Endothelial cell of umbilical vein (primary cell): ENCODE measurements around the gene NFYA. TPM values are rescaled to one million over a fixed set of nuclear protein-coding genes. Genes with fewer than 3 reads are reported as not detected.

Experiments
- BruUV-seq: library from RNA; stranded (reverse); fragments of 400-500 nt; replicated peaks from 2 replicates; lab custom pipeline; 2021; lab: Mats Ljungman, UMichigan
- CTCF ChIA-PET: fragments of 300-600, 350-600 bp; sonication (Branson Sonifier 250); formaldehyde crosslinking; loops from one replicate; lab custom pipeline; 2021; ENCODE audit warnings: antibody characterized with exemption, inconsistent platforms; lab: Charles Lee
- POLR2A ChIA-PET: fragments of 300-600, 350-600 bp; sonication (Branson Sonifier 250); formaldehyde crosslinking; loops from one replicate; lab custom pipeline; 2021; ENCODE audit warnings: antibody characterized with exemption, inconsistent platforms; lab: Charles Lee
- DNase-seq: peaks from one replicate; pipeline ENCODE4 v3.0.0-alpha.2; 2011; ENCODE audit warnings: low read depth, low spot score
- FAIRE-seq: peaks from 2 replicates; lab custom pipeline; 2011; peaks lifted over from hg19 to GRCh38; lab: Jason Lieb, UNC
- H2AFZ ChIP-seq: 2 replicates; pipeline ENCODE4 v1.6.0; 2012; ENCODE audit warnings: low read depth, low read length, control low read depth, inconsistent platforms
- H3K27ac ChIP-seq: 2 replicates; pipeline ENCODE4 v1.5.1; 2011; ENCODE audit warnings: low read depth, mild to moderate bottlenecking, control low read depth, low read length, moderate library complexity; ENCODE audit not compliant: insufficient read depth
- H3K27me3 ChIP-seq, 2 experiments: 2 replicates each; pipeline versions ENCODE4 v1.6.0 to v1.6.1; 2011; ENCODE audit warnings: low read length in 2 of 2, mixed read lengths in 1 of 2; ENCODE audit not compliant: control insufficient read depth in 2 of 2, insufficient read depth in 2 of 2
- H3K36me3 ChIP-seq, 2 experiments: 2 replicates in 1 of 2; 3 replicates in 1 of 2; pipeline ENCODE4 v1.5.1; 2011; ENCODE audit warnings: low read length in 2 of 2, mild to moderate bottlenecking in 1 of 2, moderate library complexity in 1 of 2; ENCODE audit not compliant: control insufficient read depth in 2 of 2, insufficient read depth in 2 of 2; ENCODE audit errors: extremely low read depth in 1 of 2
- H3K4me1 ChIP-seq: 3 replicates; pipeline ENCODE4 v1.5.1; 2011; ENCODE audit warnings: mild to moderate bottlenecking, low read length; ENCODE audit not compliant: control insufficient read depth, insufficient read depth; ENCODE audit errors: extremely low read depth
- H3K4me2 ChIP-seq: 2 replicates; pipeline ENCODE4 v1.6.1; 2011; ENCODE audit warnings: low read length, control low read depth, mixed read lengths; ENCODE audit not compliant: insufficient read depth
- H3K4me3 ChIP-seq, 3 experiments: fragments of 200-600 bp in 1 of 3; sonication (generic), shearing (Covaris generic) in 1 of 3; replicated peaks in 1 of 3; 2 replicates each; pipeline ENCODE4 v1.5.1; 2011 to 2016; ENCODE audit warnings: control low read depth in 3 of 3, low read length in 3 of 3, mild to moderate bottlenecking in 2 of 3, inconsistent platforms in 1 of 3, low read depth in 1 of 3, moderate library complexity in 1 of 3; ENCODE audit not compliant: insufficient read depth in 1 of 3
- H3K79me2 ChIP-seq: 2 replicates; pipeline ENCODE4 v1.6.0; 2012; ENCODE audit warnings: low read length, inconsistent platforms; ENCODE audit not compliant: control insufficient read depth, insufficient read depth
- H3K9ac ChIP-seq: replicated peaks from 2 replicates; pipeline ENCODE3; 2011; ENCODE audit warnings: low read length, control low read depth; ENCODE audit not compliant: insufficient read depth; ENCODE audit errors: extremely low read depth
- H3K9me1 ChIP-seq: replicated peaks from 3 replicates; pipeline ENCODE4 v1.6.0; 2011; ENCODE audit warnings: mild to moderate bottlenecking, low read length; ENCODE audit not compliant: control insufficient read depth, insufficient read depth; ENCODE audit errors: extremely low read depth
- H3K9me3 ChIP-seq: replicated peaks from 2 replicates; pipeline ENCODE4 v1.5.1; 2012; ENCODE audit warnings: low read length, inconsistent platforms; ENCODE audit not compliant: control insufficient read depth, insufficient read depth
- H4K20me1 ChIP-seq: replicated peaks from 2 replicates; pipeline ENCODE3; 2011; ENCODE audit warnings: mild to moderate bottlenecking, low read length; ENCODE audit not compliant: control insufficient read depth, insufficient read depth; ENCODE audit errors: extremely low read depth
- CTCF ChIP-seq, 2 donors: IDR thresholded peaks; 1 replicate in 1 of 2; 2 replicates in 1 of 2; pipeline ENCODE4 v1.5.1; 2011; ENCODE audit warnings: low read length in 2 of 2, mild to moderate bottlenecking in 2 of 2, moderate library complexity in 2 of 2, control low read depth in 1 of 2, inconsistent platforms in 1 of 2, low read depth in 1 of 2; ENCODE audit not compliant: insufficient read depth in 1 of 2; ENCODE audit errors: extremely low read depth in 1 of 2
- EZH2 ChIP-seq: IDR thresholded peaks from 2 replicates; pipeline ENCODE4 v1.6.1; 2012; ENCODE audit warnings: borderline replicate concordance, low read depth, mild to moderate bottlenecking, moderate library complexity, low read length, inconsistent platforms; ENCODE audit not compliant: severe bottlenecking
- GATA2 ChIP-seq: IDR thresholded peaks from 2 replicates; pipeline ENCODE4 v1.7.0; 2011; ENCODE audit warnings: low read depth, mild to moderate bottlenecking, moderate library complexity, mixed read lengths, low read length; ENCODE audit not compliant: insufficient read length, insufficient read depth
- JUN ChIP-seq: IDR thresholded peaks from 2 replicates; pipeline ENCODE4 v1.6.1; 2011; ENCODE audit warnings: borderline replicate concordance, low read depth; ENCODE audit not compliant: insufficient read length, insufficient read depth
- POLR2A ChIP-seq: IDR thresholded peaks from 2 replicates; pipeline ENCODE4 v1.6.1; 2012; ENCODE audit warnings: low read depth, mild to moderate bottlenecking, control low read depth, low read length
- dilution Hi-C: fragments of 300-500 bp; cut with MboI; formaldehyde crosslinking; loops from one replicate; pipeline ENCODE4 v1.15.0; 2019; ENCODE audit warnings: low sequenced_read_pairs; ENCODE audit not compliant: extremely low pct_ligation_motif_present
- intact Hi-C: fragments of 100-400 bp; cut with micrococcal nuclease; formaldehyde crosslinking; loops from one replicate; pipeline ENCODE4 v1.10.0; 2022
- polyA plus RNA-seq, 4 experiments: library from polyadenylated mRNA; depleted of rRNA in 3 of 4; stranded (reverse) in 3 of 4; unstranded in 1 of 4; fragments of >200 nt; gene quantifications; 2 replicates each; pipeline versions ENCODE4 v1.2.1 to v1.2.3, GENCODE V29; 2011 to 2012; ENCODE audit warnings: missing spikeins in 1 of 4
- total RNA-seq: library from RNA; stranded (reverse); gene quantifications from 2 replicates; pipeline ENCODE4 v1.2.3, GENCODE V29; 2021
- TF ChIP-seq, protein P1 (sequence below): IDR thresholded peaks from 2 replicates; pipeline ENCODE4 v1.6.1; 2011; ENCODE audit not compliant: insufficient read depth, insufficient read length

The NFYA gene
- total and polyA plus RNA-seq, 2 donors (not counting 3 experiments of a cell fraction or from before 2014, with no cell fraction given), result 13.1 to 29.0 TPM

- peaks cover 8% of the 10 kb centered on the region for H4K20me1 ChIP-seq
- H2AFZ ChIP-seq, result no peak overlapping the region
- no peak for TF ChIP-seq POLR2A
- TF ChIP-seq EZH2, result no peak
- TF ChIP-seq GATA2, result no peak
- TF ChIP-seq, protein P1, sequence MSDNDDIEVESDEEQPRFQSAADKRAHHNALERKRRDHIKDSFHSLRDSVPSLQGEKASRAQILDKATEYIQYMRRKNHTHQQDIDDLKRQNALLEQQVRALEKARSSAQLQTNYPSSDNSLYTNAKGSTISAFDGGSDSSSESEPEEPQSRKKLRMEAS, result no peak
- TF ChIP-seq JUN, result no peak
- TF ChIP-seq CTCF (IDR thresholded peaks at IDR 0.05; ENCODE audit: extremely low read depth in 1 of 2, insufficient read depth in 1 of 2, low read depth in 1 of 2, low read length in 2 of 2), result no peak
- H3K4me3 ChIP-seq, result no peak overlapping the region
- no peak overlapping the region for H3K4me2 ChIP-seq
- CTCF ChIA-PET, result interaction anchor here (1.0 to 1.6 kb wide), 2 partner anchors 9 to 13 kb away, joined by 4 to 5 read pairs; no protein-coding TSS in a partner anchor
- H3K79me2 ChIP-seq, result peaks cover 83% of the 10 kb centered on the region
- H3K9me1 ChIP-seq, result no peaks in the 10 kb centered on the region
- FAIRE-seq, result no peak
- H3K27me3 ChIP-seq, result no peaks in the 10 kb centered on the region
- no TSS peak for BruUV-seq
- no peak for DNase-seq
- H3K36me3 ChIP-seq, result peaks cover 8 to 13% of the 10 kb centered on the region in 2 experiments
- H3K9me3 ChIP-seq, result no peaks in the 10 kb centered on the region
- intact Hi-C loops (no loop called here), dilution Hi-C loops (no loop called here)
- no peak overlapping the region for H3K27ac ChIP-seq
- peaks cover 20% of the 10 kb centered on the region for H3K4me1 ChIP-seq
- POLR2A ChIA-PET, result no interaction called here
- no peak overlapping the region for H3K9ac ChIP-seq
These were observed 6.3 kb downstream of the NFYA start for GRCh38 chr6:41079080-41079479.
